HepG2 (cell line): ENCODE measurements around the gene TUBB2B. TPM values are rescaled to one million over a fixed set of nuclear protein-coding genes. Genes with fewer than 3 reads are reported as not detected.

Experiments
- BRD4 ChIP-seq: sonication (generic); formaldehyde crosslinking; IDR thresholded peaks from 2 replicates; pipeline ENCODE4 v1.4.0; 2020; ENCODE audit warnings: missing genetic modification reagents
- SMAD9 ChIP-seq: sonication (generic); formaldehyde crosslinking; IDR thresholded peaks from 2 replicates; pipeline ENCODE4 v1.5.1; 2020; ENCODE audit warnings: mild to moderate bottlenecking, missing genetic modification reagents
- ZFP37 ChIP-seq: sonication (generic); formaldehyde crosslinking; IDR thresholded peaks from 2 replicates; pipeline ENCODE4 v1.4.0; 2020; ENCODE audit warnings: missing genetic modification reagents, borderline replicate concordance
- ZNF205 ChIP-seq: IDR thresholded peaks from 2 replicates; pipeline ENCODE4 v1.6.1; 2018; ENCODE audit warnings: missing biosample characterization, missing genetic modification reagents
- ZNF354B ChIP-seq: sonication (generic); formaldehyde crosslinking; IDR thresholded peaks from 2 replicates; pipeline ENCODE4 v1.8.0; 2022; ENCODE audit warnings: mild to moderate bottlenecking, missing genetic modification reagents
- ZNF441 ChIP-seq: sonication (generic); formaldehyde crosslinking; IDR thresholded peaks from 2 replicates; pipeline ENCODE4 v1.7.0; 2021; ENCODE audit warnings: missing genetic modification reagents, borderline replicate concordance
- polyA plus RNA-seq, 8 experiments: library from polyadenylated mRNA; depleted of rRNA in 3 of 8; stranded (reverse) in 7 of 8; unstranded in 1 of 8; fragments of >200 nt; fragmentation: Illumina TruSeq in 4 of 8; extraction: Trizol in 4 of 8; gene quantifications; 2 replicates each; pipeline versions ENCODE4 v1.2.1 to v1.2.3, GENCODE V29; 2011 to 2016; ENCODE audit warnings: low read depth in 4 of 8, missing spikeins in 1 of 8, mixed read lengths in 1 of 8; ENCODE audit not compliant: insufficient read depth in 1 of 8
- total RNA-seq, 5 experiments: library from RNA; depleted of rRNA; stranded (reverse); fragments of >200 nt; fragmentation: Illumina TruSeq; extraction: Trizol; gene quantifications; 2 replicates each; pipeline ENCODE4 v1.2.3, GENCODE V29; 2016; ENCODE audit warnings: low read depth in 1 of 5
- TF ChIP-seq, protein P1 (sequence below), 2 experiments: sonication (generic) in 1 of 2; formaldehyde crosslinking in 1 of 2; IDR thresholded peaks; 2 replicates each; pipeline versions ENCODE4 v1.6.1 to v1.9.0; 2014 to 2022; ENCODE audit warnings: antibody characterized with exemption in 1 of 2, borderline replicate concordance in 1 of 2, inconsistent platforms in 1 of 2, low read depth in 1 of 2, missing genetic modification reagents in 1 of 2
- TF ChIP-seq, protein P2 (sequence below): sonication (generic); formaldehyde crosslinking; IDR thresholded peaks from 2 replicates; pipeline ENCODE4 v1.4.0; 2020; ENCODE audit warnings: mild to moderate bottlenecking, missing genetic modification reagents, borderline replicate concordance
- TF ChIP-seq, protein P3 (sequence below): sonication (generic); formaldehyde crosslinking; IDR thresholded peaks from 2 replicates; pipeline ENCODE4 v1.5.0; 2020; ENCODE audit warnings: mild to moderate bottlenecking, missing genetic modification reagents
- TF ChIP-seq, protein P4 (sequence below): sonication (generic); formaldehyde crosslinking; IDR thresholded peaks from 2 replicates; pipeline ENCODE4 v1.9.0; 2021; ENCODE audit warnings: missing genetic modification reagents, mild to moderate bottlenecking, borderline replicate concordance

The TUBB2B gene
- total and polyA plus RNA-seq, 2 of the 13 experiments (the other 11 are each of a cell fraction or from before 2014, with no cell fraction given) = 10.3 to 23.6 TPM

DNA sequence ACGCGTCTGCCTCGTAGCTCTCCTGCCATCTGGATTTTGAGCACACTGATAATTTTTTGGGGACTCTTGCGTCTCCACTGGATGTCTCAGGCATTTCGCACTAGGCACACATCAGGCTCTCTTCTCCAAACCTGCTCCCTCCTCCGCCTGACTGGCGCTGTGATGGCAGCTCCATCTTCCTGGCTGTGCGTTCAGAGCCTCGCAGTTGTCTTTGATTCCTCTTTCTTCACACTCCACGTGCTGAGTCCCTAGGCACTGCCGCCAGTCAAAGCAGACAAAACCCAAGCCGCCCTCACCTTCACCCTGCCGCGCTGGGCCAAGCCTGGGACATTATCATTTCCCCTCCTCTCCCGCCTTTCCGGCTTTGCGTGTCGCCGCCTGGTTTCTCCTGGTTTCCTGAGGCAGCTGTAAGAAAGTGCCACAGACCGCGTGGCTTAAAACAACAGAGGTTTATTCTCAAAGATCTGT lies 32.1 kb upstream of the TUBB2B start (continued):
- TF ChIP-seq, protein P1, sequence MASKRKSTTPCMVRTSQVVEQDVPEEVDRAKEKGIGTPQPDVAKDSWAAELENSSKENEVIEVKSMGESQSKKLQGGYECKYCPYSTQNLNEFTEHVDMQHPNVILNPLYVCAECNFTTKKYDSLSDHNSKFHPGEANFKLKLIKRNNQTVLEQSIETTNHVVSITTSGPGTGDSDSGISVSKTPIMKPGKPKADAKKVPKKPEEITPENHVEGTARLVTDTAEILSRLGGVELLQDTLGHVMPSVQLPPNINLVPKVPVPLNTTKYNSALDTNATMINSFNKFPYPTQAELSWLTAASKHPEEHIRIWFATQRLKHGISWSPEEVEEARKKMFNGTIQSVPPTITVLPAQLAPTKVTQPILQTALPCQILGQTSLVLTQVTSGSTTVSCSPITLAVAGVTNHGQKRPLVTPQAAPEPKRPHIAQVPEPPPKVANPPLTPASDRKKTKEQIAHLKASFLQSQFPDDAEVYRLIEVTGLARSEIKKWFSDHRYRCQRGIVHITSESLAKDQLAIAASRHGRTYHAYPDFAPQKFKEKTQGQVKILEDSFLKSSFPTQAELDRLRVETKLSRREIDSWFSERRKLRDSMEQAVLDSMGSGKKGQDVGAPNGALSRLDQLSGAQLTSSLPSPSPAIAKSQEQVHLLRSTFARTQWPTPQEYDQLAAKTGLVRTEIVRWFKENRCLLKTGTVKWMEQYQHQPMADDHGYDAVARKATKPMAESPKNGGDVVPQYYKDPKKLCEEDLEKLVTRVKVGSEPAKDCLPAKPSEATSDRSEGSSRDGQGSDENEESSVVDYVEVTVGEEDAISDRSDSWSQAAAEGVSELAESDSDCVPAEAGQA (IDR thresholded peaks at IDR 0.05; ENCODE audit: low read depth) = no peak
- TF ChIP-seq, protein P1 (CRISPR knock-in tag; IDR thresholded peaks at IDR 0.05; ENCODE audit: borderline replicate concordance) = no peak
- TF ChIP-seq, protein P2, sequence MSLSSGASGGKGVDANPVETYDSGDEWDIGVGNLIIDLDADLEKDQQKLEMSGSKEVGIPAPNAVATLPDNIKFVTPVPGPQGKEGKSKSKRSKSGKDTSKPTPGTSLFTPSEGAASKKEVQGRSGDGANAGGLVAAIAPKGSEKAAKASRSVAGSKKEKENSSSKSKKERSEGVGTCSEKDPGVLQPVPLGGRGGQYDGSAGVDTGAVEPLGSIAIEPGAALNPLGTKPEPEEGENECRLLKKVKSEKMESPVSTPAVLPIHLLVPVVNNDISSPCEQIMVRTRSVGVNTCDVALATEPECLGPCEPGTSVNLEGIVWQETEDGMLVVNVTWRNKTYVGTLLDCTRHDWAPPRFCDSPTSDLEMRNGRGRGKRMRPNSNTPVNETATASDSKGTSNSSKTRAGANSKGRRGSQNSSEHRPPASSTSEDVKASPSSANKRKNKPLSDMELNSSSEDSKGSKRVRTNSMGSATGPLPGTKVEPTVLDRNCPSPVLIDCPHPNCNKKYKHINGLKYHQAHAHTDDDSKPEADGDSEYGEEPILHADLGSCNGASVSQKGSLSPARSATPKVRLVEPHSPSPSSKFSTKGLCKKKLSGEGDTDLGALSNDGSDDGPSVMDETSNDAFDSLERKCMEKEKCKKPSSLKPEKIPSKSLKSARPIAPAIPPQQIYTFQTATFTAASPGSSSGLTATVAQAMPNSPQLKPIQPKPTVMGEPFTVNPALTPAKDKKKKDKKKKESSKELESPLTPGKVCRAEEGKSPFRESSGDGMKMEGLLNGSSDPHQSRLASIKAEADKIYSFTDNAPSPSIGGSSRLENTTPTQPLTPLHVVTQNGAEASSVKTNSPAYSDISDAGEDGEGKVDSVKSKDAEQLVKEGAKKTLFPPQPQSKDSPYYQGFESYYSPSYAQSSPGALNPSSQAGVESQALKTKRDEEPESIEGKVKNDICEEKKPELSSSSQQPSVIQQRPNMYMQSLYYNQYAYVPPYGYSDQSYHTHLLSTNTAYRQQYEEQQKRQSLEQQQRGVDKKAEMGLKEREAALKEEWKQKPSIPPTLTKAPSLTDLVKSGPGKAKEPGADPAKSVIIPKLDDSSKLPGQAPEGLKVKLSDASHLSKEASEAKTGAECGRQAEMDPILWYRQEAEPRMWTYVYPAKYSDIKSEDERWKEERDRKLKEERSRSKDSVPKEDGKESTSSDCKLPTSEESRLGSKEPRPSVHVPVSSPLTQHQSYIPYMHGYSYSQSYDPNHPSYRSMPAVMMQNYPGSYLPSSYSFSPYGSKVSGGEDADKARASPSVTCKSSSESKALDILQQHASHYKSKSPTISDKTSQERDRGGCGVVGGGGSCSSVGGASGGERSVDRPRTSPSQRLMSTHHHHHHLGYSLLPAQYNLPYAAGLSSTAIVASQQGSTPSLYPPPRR (CRISPR knock-in tag) = no peak; the same call in 1 of the 2 replicates
- TF ChIP-seq, protein P3, sequence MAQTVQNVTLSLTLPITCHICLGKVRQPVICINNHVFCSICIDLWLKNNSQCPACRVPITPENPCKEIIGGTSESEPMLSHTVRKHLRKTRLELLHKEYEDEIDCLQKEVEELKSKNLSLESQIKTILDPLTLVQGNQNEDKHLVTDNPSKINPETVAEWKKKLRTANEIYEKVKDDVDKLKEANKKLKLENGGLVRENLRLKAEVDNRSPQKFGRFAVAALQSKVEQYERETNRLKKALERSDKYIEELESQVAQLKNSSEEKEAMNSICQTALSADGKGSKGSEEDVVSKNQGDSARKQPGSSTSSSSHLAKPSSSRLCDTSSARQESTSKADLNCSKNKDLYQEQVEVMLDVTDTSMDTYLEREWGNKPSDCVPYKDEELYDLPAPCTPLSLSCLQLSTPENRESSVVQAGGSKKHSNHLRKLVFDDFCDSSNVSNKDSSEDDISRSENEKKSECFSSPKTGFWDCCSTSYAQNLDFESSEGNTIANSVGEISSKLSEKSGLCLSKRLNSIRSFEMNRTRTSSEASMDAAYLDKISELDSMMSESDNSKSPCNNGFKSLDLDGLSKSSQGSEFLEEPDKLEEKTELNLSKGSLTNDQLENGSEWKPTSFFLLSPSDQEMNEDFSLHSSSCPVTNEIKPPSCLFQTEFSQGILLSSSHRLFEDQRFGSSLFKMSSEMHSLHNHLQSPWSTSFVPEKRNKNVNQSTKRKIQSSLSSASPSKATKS (CRISPR knock-in tag) = no peak
- TF ChIP-seq ZNF205 (CRISPR knock-in tag) = 0 out of 2 replicates have a peak, but pooled peaks have one; percentile 72
- no peak for TF ChIP-seq SMAD9 (CRISPR knock-in tag)
- TF ChIP-seq BRD4 (CRISPR knock-in tag) = no peak
- no peak for TF ChIP-seq ZNF354B (CRISPR knock-in tag)
- TF ChIP-seq ZFP37 (CRISPR knock-in tag) = no peak
- TF ChIP-seq, protein P4, sequence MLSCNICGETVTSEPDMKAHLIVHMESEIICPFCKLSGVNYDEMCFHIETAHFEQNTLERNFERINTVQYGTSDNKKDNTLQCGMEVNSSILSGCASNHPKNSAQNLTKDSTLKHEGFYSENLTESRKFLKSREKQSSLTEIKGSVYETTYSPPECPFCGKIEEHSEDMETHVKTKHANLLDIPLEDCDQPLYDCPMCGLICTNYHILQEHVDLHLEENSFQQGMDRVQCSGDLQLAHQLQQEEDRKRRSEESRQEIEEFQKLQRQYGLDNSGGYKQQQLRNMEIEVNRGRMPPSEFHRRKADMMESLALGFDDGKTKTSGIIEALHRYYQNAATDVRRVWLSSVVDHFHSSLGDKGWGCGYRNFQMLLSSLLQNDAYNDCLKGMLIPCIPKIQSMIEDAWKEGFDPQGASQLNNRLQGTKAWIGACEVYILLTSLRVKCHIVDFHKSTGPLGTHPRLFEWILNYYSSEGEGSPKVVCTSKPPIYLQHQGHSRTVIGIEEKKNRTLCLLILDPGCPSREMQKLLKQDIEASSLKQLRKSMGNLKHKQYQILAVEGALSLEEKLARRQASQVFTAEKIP (CRISPR knock-in tag) = no peak
- no peak for TF ChIP-seq ZNF441
